CD4-positive, alpha-beta memory T cell (primary cell): ENCODE measurements around the gene NAA40. TPM values are rescaled to one million over a fixed set of nuclear protein-coding genes. Genes with fewer than 3 reads are reported as not detected.

Source experiments
- CTCF ChIA-PET: fragments of 350-600 bp; sonication (Branson Sonifier 250); formaldehyde crosslinking; loops from one replicate; lab custom pipeline; 2021; ENCODE audit warnings: inconsistent platforms; ENCODE audit not compliant: partially characterized antibody; lab: Charles Lee
- POLR2A ChIA-PET: fragments of 350-600 bp; sonication (Branson Sonifier 250); formaldehyde crosslinking; loops from one replicate; lab custom pipeline; 2021; ENCODE audit not compliant: partially characterized antibody; lab: Charles Lee
- DNase-seq, 5 donors: peaks; one replicate each; pipeline versions ENCODE4 v3.0.0 to v3.0.0-alpha.2; 2020 to 2022; ENCODE audit warnings: mixed read lengths in 1 of 5
- H3K27ac ChIP-seq: one replicate; pipeline ENCODE4 v1.7.0; 2013; ENCODE audit warnings: low read depth, low read length
- H3K27me3 ChIP-seq: 2 replicates; pipeline ENCODE4 v1.7.0; 2013; ENCODE audit warnings: mild to moderate bottlenecking, low read length, moderate library complexity; ENCODE audit not compliant: insufficient read depth
- H3K36me3 ChIP-seq: 2 replicates; pipeline ENCODE4 v1.7.0; 2013; ENCODE audit warnings: mild to moderate bottlenecking, low read length, moderate library complexity; ENCODE audit not compliant: insufficient read depth
- H3K4me1 ChIP-seq: 2 replicates; pipeline ENCODE4 v1.7.0; 2013; ENCODE audit warnings: mild to moderate bottlenecking, low read length, moderate library complexity; ENCODE audit not compliant: insufficient read depth
- H3K4me3 ChIP-seq, 2 donors: one replicate each; pipeline ENCODE4 v1.7.0; 2013; ENCODE audit warnings: low read length in 2 of 2, mild to moderate bottlenecking in 1 of 2
- H3K9me3 ChIP-seq, 2 donors: one replicate each; pipeline ENCODE4 v1.7.0; 2013; ENCODE audit warnings: low read length in 2 of 2, control low read depth in 1 of 2; ENCODE audit not compliant: control insufficient read depth in 1 of 2
- H3K27ac Mint-ChIP-seq, 7 donors: one replicate each; pipeline ENCODE4 v1.8.0; 2020 to 2021; ENCODE audit warnings: mixed read lengths in 7 of 7, mild to moderate bottlenecking in 6 of 7, inconsistent platforms in 3 of 7, moderate library complexity in 3 of 7
- H3K27me3 Mint-ChIP-seq, 2 donors: one replicate each; pipeline ENCODE4 v1.8.0; 2020 to 2021; ENCODE audit warnings: mixed read lengths in 2 of 2
- H3K36me3 Mint-ChIP-seq, 2 donors: one replicate each; pipeline ENCODE4 v1.8.0; 2020 to 2021; ENCODE audit warnings: mixed read lengths in 2 of 2, inconsistent platforms in 1 of 2, mild to moderate bottlenecking in 1 of 2
- H3K4me1 Mint-ChIP-seq, 4 donors: one replicate each; pipeline ENCODE4 v1.8.0; 2020 to 2021; ENCODE audit warnings: mixed read lengths in 4 of 4, mild to moderate bottlenecking in 1 of 4
- H3K4me3 Mint-ChIP-seq, 8 donors: one replicate each; pipeline ENCODE4 v1.8.0; 2020 to 2021; ENCODE audit warnings: mixed read lengths in 8 of 8, mild to moderate bottlenecking in 7 of 8, moderate library complexity in 6 of 8, inconsistent platforms in 3 of 8
- H3K9me3 Mint-ChIP-seq, 8 donors: one replicate each; pipeline ENCODE4 v1.8.0; 2020 to 2021; ENCODE audit warnings: mixed read lengths in 8 of 8, mild to moderate bottlenecking in 5 of 8, inconsistent platforms in 3 of 8, moderate library complexity in 1 of 8
- intact Hi-C: fragments of 100-400 bp; cut with micrococcal nuclease; formaldehyde crosslinking; loops from one replicate; pipeline ENCODE4 v1.15.1; 2023
- polyA plus RNA-seq, 2 donors: library from polyadenylated mRNA; unstranded; fragments of 300-500 nt; fragmentation: Illumina TruSeq; gene quantifications; one replicate each; pipeline ENCODE4 v1.2.3, GENCODE V29; 2021
- total RNA-seq, 2 experiments: library from RNA; stranded (reverse); gene quantifications; one replicate each; pipeline ENCODE4 v1.2.3, GENCODE V29; 2021

Gene NAA40
- total and polyA plus RNA-seq, 4 experiments from 2014 or later: 6.1 to 24.8 (median 17.1) TPM

DNA sequence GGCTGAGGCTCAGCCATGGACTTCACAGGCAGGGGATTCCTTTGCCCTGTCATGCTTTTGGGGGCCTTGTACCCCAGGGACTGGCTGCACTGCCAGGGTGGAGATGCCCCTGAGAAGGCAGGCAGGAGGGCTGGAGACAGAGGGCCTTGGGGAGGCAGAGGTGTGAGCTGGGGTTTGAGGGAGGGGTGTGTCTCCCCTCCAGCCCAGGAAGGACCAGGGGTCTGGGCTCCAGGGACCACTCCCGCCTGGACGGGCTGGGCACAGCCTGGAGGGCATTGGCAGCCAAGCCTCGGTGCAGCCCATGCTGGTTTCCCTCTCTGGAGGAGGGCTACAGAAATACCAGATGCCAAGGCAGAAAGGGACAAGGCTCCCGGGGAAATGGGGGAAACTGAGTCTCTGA, 66.9 kb downstream of the NAA40 start:
- Histone ChIP-seq H3K36me3 (no peaks in the 10 kb centered on the region), H3K4me3 (no peak overlapping the region), H3K4me1 (peaks cover 11% of the 10 kb centered on the region), H3K9me3 (no peaks in the 10 kb centered on the region), H3K27ac (no peak overlapping the region), H3K27me3 (no peaks in the 10 kb centered on the region)
- Mint-ChIP-seq H3K4me1 (peaks cover 8 to 18% (median 14%) of the 10 kb centered on the region in 4 donors), H3K36me3 (peaks cover 0 to 1% of the 10 kb centered on the region in 2 donors), H3K4me3 (no peak overlapping the region), H3K27ac (no peak overlapping the region), H3K27me3 (peaks cover 20 to 24% of the 10 kb centered on the region in 2 donors), H3K9me3 (peaks cover 0 to 6% (median 0%) of the 10 kb centered on the region in 8 donors)
- POLR2A ChIA-PET: no interaction called here
- no peak for DNase-seq
- intact Hi-C loops: loop anchor here (10.0 kb wide), 1 partner anchor 299 kb away; the partner anchor contains the start of genes CATSPERZ and ESRRA
- CTCF ChIA-PET: interaction anchor here (1.1 to 1.9 kb wide), 2 partner anchors 146 to 168 kb away, joined by 3 to 6 read pairs; no protein-coding TSS in a partner anchor

GRCh38 chr11:64006398-64006797, 67.6 kb downstream of the NAA40 start:
- DNase-seq: no peak
- Histone ChIP-seq H3K4me1 (peaks cover 11% of the 10 kb centered on the region), H3K27me3 (no peaks in the 10 kb centered on the region), H3K4me3 (no peak overlapping the region), H3K36me3 (no peaks in the 10 kb centered on the region), H3K9me3 (no peaks in the 10 kb centered on the region), H3K27ac (no peak overlapping the region)
- H3K36me3 Mint-ChIP-seq: peaks cover 0 to 1% of the 10 kb centered on the region in 2 donors
- H3K27me3 Mint-ChIP-seq: peaks cover 20 to 24% of the 10 kb centered on the region in 2 donors
- H3K9me3 Mint-ChIP-seq: peaks cover 0 to 6% (median 0%) of the 10 kb centered on the region in 8 donors
- ChIA-PET POLR2A (interaction anchor here (1.0 kb wide), 1 partner anchor 146 kb away, joined by 3 read pairs; no protein-coding TSS in a partner anchor), CTCF (interaction anchor here (0.5 to 1.1 kb wide), 2 partner anchors 146 to 297 kb away, joined by 3 to 4 read pairs; no protein-coding TSS in a partner anchor)
- peaks cover 8 to 18% (median 13%) of the 10 kb centered on the region in 4 donors for H3K4me1 Mint-ChIP-seq
- H3K27ac Mint-ChIP-seq: no peak overlapping the region
- intact Hi-C loops: loop anchor here (10.0 kb wide), 1 partner anchor 298 kb away; the partner anchor contains the start of genes CATSPERZ and ESRRA
- H3K4me3 Mint-ChIP-seq: no peak overlapping the region

Other genes starting within 250 kb of the NAA40 start
- 1 to 10 TPM; 1.4 to 1.7 TPM for gene ZFTA, start 170.2 kb upstream of the NAA40 start, total RNA-seq
- gene ZFTA, start 170.2 kb upstream of the NAA40 start, polyA plus RNA-seq: under 1 TPM in 1 of 2 donors, not detected in 1; 0.06 TPM
- 10 to 100 TPM; 12.0 to 14.8 TPM for gene SPINDOC, start 125.5 kb upstream of the NAA40 start, total RNA-seq
- under 1 TPM; 0.63 to 0.95 TPM for gene SPINDOC, start 125.5 kb upstream of the NAA40 start, polyA plus RNA-seq
- 10 to 100 TPM; 60.4 to 68.0 TPM for gene MARK2, start 99.9 kb upstream of the NAA40 start, total RNA-seq
- 10 to 100 TPM; 25.1 to 60.3 TPM for gene MARK2, start 99.9 kb upstream of the NAA40 start, polyA plus RNA-seq
- not detected for gene RCOR2, start 21.8 kb upstream of the NAA40 start, total RNA-seq
- gene RCOR2, start 21.8 kb upstream of the NAA40 start, polyA plus RNA-seq: not detected
- 100 to 1,000 TPM; 113 to 130 TPM for gene COX8A, start 35.6 kb downstream of the NAA40 start, total RNA-seq
- 100 to 1,000 TPM; 382 to 433 TPM for gene COX8A, start 35.6 kb downstream of the NAA40 start, polyA plus RNA-seq
- 10 to 100 TPM; 72.9 to 73.0 TPM for gene OTUB1, start 47.4 kb downstream of the NAA40 start, total RNA-seq
- gene OTUB1, start 47.4 kb downstream of the NAA40 start, polyA plus RNA-seq: 100 to 1,000 TPM; 132 to 171 TPM
- not detected for gene FLRT1, start 96.9 kb downstream of the NAA40 start, total RNA-seq
- not detected for gene FLRT1, start 96.9 kb downstream of the NAA40 start, polyA plus RNA-seq
- gene MACROD1, start 227.1 kb downstream of the NAA40 start, total RNA-seq: 1 to 10 TPM; 8.1 to 8.7 TPM
- gene MACROD1, start 227.1 kb downstream of the NAA40 start, polyA plus RNA-seq: 1 to 10 TPM; 5.0 to 6.5 TPM
- 100 to 1,000 TPM in 1 of 2 experiments, 10 to 100 TPM in 1; 97.4 to 106 TPM for gene STIP1, start 247.2 kb downstream of the NAA40 start, total RNA-seq
- 10 to 100 TPM; 37.1 to 98.8 TPM for gene STIP1, start 247.2 kb downstream of the NAA40 start, polyA plus RNA-seq